ENCODE data around the gene SLC4A8.

The SLC4A8 gene

GRCh38 chr12:51531284-51531977 lies 106.8 kb downstream of the SLC4A8 start:
- Histone ChIP-seq H3K4me3 (ENCODE audit: insufficient read depth, low read depth, low read length) (no peak overlapping the region), H3K27ac (ENCODE audit: insufficient read depth, low read depth, low read length, poor library complexity, severe bottlenecking) (no peak overlapping the region), H3K36me3 (ENCODE audit: control insufficient read depth, insufficient read depth, low read length) (no peaks in the 10 kb centered on the region), H3K4me1 (ENCODE audit: control insufficient read depth, insufficient read depth, low read length) (no peaks in the 10 kb centered on the region), H3K9me3 (ENCODE audit: control insufficient read depth, low read length) (no peaks in the 10 kb centered on the region), H3K27me3 (ENCODE audit: control insufficient read depth, insufficient read depth, low read length, poor library complexity, severe bottlenecking) (no peaks in the 10 kb centered on the region)
- 82 to 84% methylated on average over 11 of the region's 11 CpGs for WGBS, 2 experiments

GRCh38 chr12:51531978-51532497 lies 107.4 kb downstream of the SLC4A8 start:
- Histone ChIP-seq H3K27ac (ENCODE audit: insufficient read depth, low read depth, low read length, poor library complexity, severe bottlenecking) (no peak overlapping the region), H3K36me3 (ENCODE audit: control insufficient read depth, insufficient read depth, low read length) (no peaks in the 10 kb centered on the region), H3K9me3 (ENCODE audit: control insufficient read depth, low read length) (no peaks in the 10 kb centered on the region), H3K4me3 (ENCODE audit: insufficient read depth, low read depth, low read length) (no peak overlapping the region), H3K27me3 (ENCODE audit: control insufficient read depth, insufficient read depth, low read length, poor library complexity, severe bottlenecking) (no peaks in the 10 kb centered on the region), H3K4me1 (ENCODE audit: control insufficient read depth, insufficient read depth, low read length) (peaks cover 3% of the 10 kb centered on the region)
- WGBS, 2 experiments: 3 to 9% methylated on average over 11 of the region's 11 CpGs

- Histone ChIP-seq H3K27ac (ENCODE audit: insufficient read depth, low read depth, low read length, poor library complexity, severe bottlenecking) (no peak overlapping the region), H3K9me3 (ENCODE audit: control insufficient read depth, low read length) (no peaks in the 10 kb centered on the region), H3K4me1 (ENCODE audit: control insufficient read depth, insufficient read depth, low read length) (peaks cover 7% of the 10 kb centered on the region), H3K36me3 (ENCODE audit: control insufficient read depth, insufficient read depth, low read length) (no peaks in the 10 kb centered on the region), H3K4me3 (ENCODE audit: insufficient read depth, low read depth, low read length) (no peak overlapping the region), H3K27me3 (ENCODE audit: control insufficient read depth, insufficient read depth, low read length, poor library complexity, severe bottlenecking) (no peaks in the 10 kb centered on the region)
- WGBS, 2 experiments: 7 to 25% methylated on average over 1 of the region's 1 CpG
These were observed 109.2 kb downstream of the SLC4A8 start for GRCh38 chr12:51533799-51534198.

- Histone ChIP-seq H3K36me3 (ENCODE audit: control insufficient read depth, insufficient read depth, low read length) (no peaks in the 10 kb centered on the region), H3K9me3 (ENCODE audit: control insufficient read depth, low read length) (no peaks in the 10 kb centered on the region), H3K4me1 (ENCODE audit: control insufficient read depth, insufficient read depth, low read length) (peaks cover 7% of the 10 kb centered on the region), H3K27me3 (ENCODE audit: control insufficient read depth, insufficient read depth, low read length, poor library complexity, severe bottlenecking) (no peaks in the 10 kb centered on the region), H3K4me3 (ENCODE audit: insufficient read depth, low read depth, low read length) (no peak overlapping the region), H3K27ac (ENCODE audit: insufficient read depth, low read depth, low read length, poor library complexity, severe bottlenecking) (no peak overlapping the region)
- WGBS, 2 experiments: 74 to 76% methylated on average over 17 of the region's 17 CpGs
These were observed 109.8 kb downstream of the SLC4A8 start for GRCh38 chr12:51534216-51535074.

- H3K27me3 ChIP-seq (ENCODE audit: control insufficient read depth, insufficient read depth, low read length, poor library complexity, severe bottlenecking): no peaks in the 10 kb centered on the region
- H3K4me1 ChIP-seq (ENCODE audit: control insufficient read depth, insufficient read depth, low read length): peaks cover 7% of the 10 kb centered on the region
- no peaks in the 10 kb centered on the region for H3K9me3 ChIP-seq (ENCODE audit: control insufficient read depth, low read length)
- H3K4me3 ChIP-seq (ENCODE audit: insufficient read depth, low read depth, low read length): no peak overlapping the region
- H3K36me3 ChIP-seq (ENCODE audit: control insufficient read depth, insufficient read depth, low read length): no peaks in the 10 kb centered on the region
- WGBS, 2 experiments: 94 to 100% methylated on average over 1 of the region's 3 CpGs
- no peak overlapping the region for H3K27ac ChIP-seq (ENCODE audit: insufficient read depth, low read depth, low read length, poor library complexity, severe bottlenecking)
These were observed 111.5 kb downstream of the SLC4A8 start for GRCh38 chr12:51536159-51536558.

GRCh38 chr12:51538149-51538548 lies 113.5 kb downstream of the SLC4A8 start:
- H3K27ac ChIP-seq (ENCODE audit: insufficient read depth, low read depth, low read length, poor library complexity, severe bottlenecking): no peak overlapping the region
- H3K4me3 ChIP-seq (ENCODE audit: insufficient read depth, low read depth, low read length): no peak overlapping the region
- H3K4me1 ChIP-seq (ENCODE audit: control insufficient read depth, insufficient read depth, low read length): peaks cover 7% of the 10 kb centered on the region
- WGBS, 2 experiments: 87 to 90% methylated on average over 8 of the region's 8 CpGs
- no peaks in the 10 kb centered on the region for H3K9me3 ChIP-seq (ENCODE audit: control insufficient read depth, low read length)
- no peaks in the 10 kb centered on the region for H3K27me3 ChIP-seq (ENCODE audit: control insufficient read depth, insufficient read depth, low read length, poor library complexity, severe bottlenecking)
- no peaks in the 10 kb centered on the region for H3K36me3 ChIP-seq (ENCODE audit: control insufficient read depth, insufficient read depth, low read length)

- Histone ChIP-seq H3K4me1 (ENCODE audit: control insufficient read depth, insufficient read depth, low read length) (peaks cover 7% of the 10 kb centered on the region), H3K27ac (ENCODE audit: insufficient read depth, low read depth, low read length, poor library complexity, severe bottlenecking) (no peak overlapping the region), H3K9me3 (ENCODE audit: control insufficient read depth, low read length) (no peaks in the 10 kb centered on the region), H3K27me3 (ENCODE audit: control insufficient read depth, insufficient read depth, low read length, poor library complexity, severe bottlenecking) (no peaks in the 10 kb centered on the region), H3K4me3 (ENCODE audit: insufficient read depth, low read depth, low read length) (no peak overlapping the region), H3K36me3 (ENCODE audit: control insufficient read depth, insufficient read depth, low read length) (no peaks in the 10 kb centered on the region)
- 93 to 94% methylated on average over 8 of the region's 8 CpGs for WGBS, 2 experiments
These were observed 114.0 kb downstream of the SLC4A8 start for GRCh38 chr12:51538599-51538998.

GRCh38 chr12:51540996-51541395 lies 116.4 kb downstream of the SLC4A8 start:
- Histone ChIP-seq H3K4me1 (ENCODE audit: control insufficient read depth, insufficient read depth, low read length) (peaks cover 7% of the 10 kb centered on the region), H3K9me3 (ENCODE audit: control insufficient read depth, low read length) (no peaks in the 10 kb centered on the region), H3K27me3 (ENCODE audit: control insufficient read depth, insufficient read depth, low read length, poor library complexity, severe bottlenecking) (no peaks in the 10 kb centered on the region), H3K36me3 (ENCODE audit: control insufficient read depth, insufficient read depth, low read length) (no peaks in the 10 kb centered on the region), H3K27ac (ENCODE audit: insufficient read depth, low read depth, low read length, poor library complexity, severe bottlenecking) (no peak overlapping the region), H3K4me3 (ENCODE audit: insufficient read depth, low read depth, low read length) (no peak overlapping the region)
- 92 to 94% methylated on average over 4 of the region's 4 CpGs for WGBS, 2 experiments

- Histone ChIP-seq H3K36me3 (ENCODE audit: control insufficient read depth, insufficient read depth, low read length) (no peaks in the 10 kb centered on the region), H3K4me3 (ENCODE audit: insufficient read depth, low read depth, low read length) (no peak overlapping the region), H3K4me1 (ENCODE audit: control insufficient read depth, insufficient read depth, low read length) (no peaks in the 10 kb centered on the region), H3K9me3 (ENCODE audit: control insufficient read depth, low read length) (no peaks in the 10 kb centered on the region), H3K27ac (ENCODE audit: insufficient read depth, low read depth, low read length, poor library complexity, severe bottlenecking) (no peak overlapping the region), H3K27me3 (ENCODE audit: control insufficient read depth, insufficient read depth, low read length, poor library complexity, severe bottlenecking) (no peaks in the 10 kb centered on the region)
These were observed 121.5 kb downstream of the SLC4A8 start for GRCh38 chr12:51546097-51546496.

GRCh38 chr12:51547606-51548005 lies 123.0 kb downstream of the SLC4A8 start:
- H3K4me3 ChIP-seq (ENCODE audit: insufficient read depth, low read depth, low read length): no peak overlapping the region
- no peaks in the 10 kb centered on the region for H3K9me3 ChIP-seq (ENCODE audit: control insufficient read depth, low read length)
- H3K4me1 ChIP-seq (ENCODE audit: control insufficient read depth, insufficient read depth, low read length): no peaks in the 10 kb centered on the region
- 91 to 92% methylated on average over 6 of the region's 6 CpGs for WGBS, 2 experiments
- no peaks in the 10 kb centered on the region for H3K27me3 ChIP-seq (ENCODE audit: control insufficient read depth, insufficient read depth, low read length, poor library complexity, severe bottlenecking)
- no peaks in the 10 kb centered on the region for H3K36me3 ChIP-seq (ENCODE audit: control insufficient read depth, insufficient read depth, low read length)
- H3K27ac ChIP-seq (ENCODE audit: insufficient read depth, low read depth, low read length, poor library complexity, severe bottlenecking): no peak overlapping the region

Data from ectodermal cell (in vitro differentiated cells).